ENCODE data around the gene BEND5.

The BEND5 gene

DNA sequence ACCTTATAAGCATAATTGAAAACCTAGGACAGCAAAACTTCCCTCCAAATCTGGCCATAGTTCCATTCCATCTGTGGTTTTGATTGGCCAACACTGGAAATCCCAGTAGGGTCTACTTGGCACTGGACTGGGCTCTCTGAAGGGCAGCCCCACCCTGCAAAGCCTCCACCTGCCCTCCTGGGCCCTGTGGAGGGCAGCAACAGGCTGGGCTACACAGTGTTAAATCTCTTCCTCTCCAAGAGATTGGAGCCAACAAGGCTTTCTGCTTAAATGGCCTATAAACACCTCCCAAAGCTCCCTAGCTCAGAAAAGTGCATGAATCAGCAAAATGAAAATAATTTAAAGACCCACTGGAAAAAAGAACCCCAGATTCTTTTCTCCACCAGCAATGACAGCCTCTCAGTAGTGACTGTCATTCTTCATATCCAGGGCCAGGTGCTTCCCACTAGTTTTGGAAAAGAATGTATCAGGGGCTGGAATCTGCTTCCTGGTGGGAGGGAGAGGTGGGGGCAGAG lies 58.5 kb downstream of the BEND5 start:
- DNase-seq: no peak

DNA sequence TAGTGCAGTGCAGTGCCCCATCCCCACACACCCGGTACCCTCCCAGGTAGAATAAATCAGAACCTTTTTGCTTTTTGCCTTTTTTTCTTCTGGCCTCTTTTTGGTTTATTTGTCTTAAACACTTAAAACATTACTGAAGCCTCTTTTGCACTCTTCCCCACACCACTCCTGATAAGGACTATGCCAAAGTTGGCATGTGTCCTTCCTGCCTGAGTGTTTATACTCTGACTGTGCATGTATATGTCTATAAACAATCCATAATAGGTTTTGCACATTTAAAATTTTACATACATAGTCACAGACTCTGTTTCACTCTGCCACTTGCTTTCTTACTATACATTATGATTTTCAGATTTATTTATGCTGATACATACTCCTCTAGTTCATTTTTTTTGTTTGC lies 59.6 kb downstream of the BEND5 start:
- no peak for DNase-seq

DNA sequence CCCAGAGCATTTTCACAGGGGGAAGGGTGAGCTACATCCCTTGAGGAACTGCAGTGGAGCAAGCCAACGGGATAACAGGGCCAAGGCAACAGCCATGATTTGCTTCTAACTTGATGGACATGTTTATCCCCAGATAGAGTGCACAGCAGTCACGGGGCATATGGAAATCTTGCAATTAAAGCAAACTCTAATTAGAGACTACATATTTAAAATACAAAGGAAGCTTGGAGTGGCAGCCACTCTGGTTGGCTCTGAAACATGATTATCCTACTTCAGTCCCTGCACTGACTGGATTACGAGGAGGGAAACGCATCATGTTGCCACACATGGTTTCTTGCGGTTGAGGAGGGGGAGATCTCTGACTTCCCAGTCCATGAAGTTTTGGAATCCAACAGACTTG lies 60.8 kb downstream of the BEND5 start:
- no peak for DNase-seq

DNA sequence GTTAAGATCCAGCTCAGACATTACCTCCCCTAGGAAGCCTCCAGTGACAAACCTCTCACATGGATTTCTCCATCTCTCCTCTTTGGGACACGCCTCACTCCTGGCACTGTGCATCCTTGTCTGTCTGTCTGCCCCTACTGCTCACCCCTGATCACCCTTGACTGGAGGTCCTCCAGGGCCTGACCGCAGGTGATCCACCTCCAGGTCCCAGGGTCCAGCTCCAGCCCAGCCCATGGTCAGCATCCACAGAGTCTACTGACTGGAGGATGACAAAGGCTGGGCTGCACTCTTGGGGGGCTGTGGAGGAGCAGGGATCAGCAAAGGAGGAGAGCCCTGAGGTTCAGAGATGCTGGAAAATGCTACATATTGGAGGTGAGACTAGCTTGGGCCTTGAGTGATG lies 65.8 kb downstream of the BEND5 start:
- DNase-seq: no peak

DNA sequence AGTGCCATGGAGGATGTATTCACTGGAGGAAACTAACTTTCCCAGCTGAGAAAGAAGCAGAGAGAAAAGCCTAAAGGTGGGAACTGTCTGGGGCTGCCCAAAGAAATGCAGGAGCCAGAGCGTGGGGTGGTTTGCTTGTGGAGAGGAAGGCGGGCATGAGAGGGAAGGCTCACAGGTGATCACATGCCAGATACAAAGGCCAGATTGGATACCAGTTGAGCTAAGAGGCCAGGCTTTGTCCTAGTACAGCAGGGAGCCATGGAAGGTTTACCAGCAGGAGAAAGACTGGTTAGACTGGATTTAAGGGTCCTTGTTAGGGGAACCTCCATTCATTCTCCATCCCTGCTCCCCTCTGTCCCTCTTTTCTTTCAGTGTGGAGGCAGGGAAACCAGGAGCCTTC lies 66.4 kb downstream of the BEND5 start:
- DNase-seq: no peak

DNA sequence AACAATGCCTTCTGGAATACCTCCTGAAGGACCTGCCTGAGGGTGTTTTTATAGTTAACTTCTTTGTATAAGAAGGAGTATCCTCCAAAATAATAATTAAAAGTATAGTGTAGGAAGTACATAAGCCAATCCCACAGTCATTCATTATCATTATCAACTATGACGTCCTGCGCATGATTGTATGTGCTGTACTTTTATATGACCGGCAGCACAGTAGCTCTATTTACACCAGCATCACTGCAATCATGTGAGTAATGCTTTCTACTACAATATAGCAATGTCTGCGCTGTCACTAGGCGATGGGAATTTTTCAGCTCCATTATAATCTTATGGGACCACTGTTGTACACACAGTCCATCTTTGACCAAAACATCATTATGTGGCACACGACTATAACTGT lies 72.0 kb downstream of the BEND5 start:
- no peak for DNase-seq

DNA sequence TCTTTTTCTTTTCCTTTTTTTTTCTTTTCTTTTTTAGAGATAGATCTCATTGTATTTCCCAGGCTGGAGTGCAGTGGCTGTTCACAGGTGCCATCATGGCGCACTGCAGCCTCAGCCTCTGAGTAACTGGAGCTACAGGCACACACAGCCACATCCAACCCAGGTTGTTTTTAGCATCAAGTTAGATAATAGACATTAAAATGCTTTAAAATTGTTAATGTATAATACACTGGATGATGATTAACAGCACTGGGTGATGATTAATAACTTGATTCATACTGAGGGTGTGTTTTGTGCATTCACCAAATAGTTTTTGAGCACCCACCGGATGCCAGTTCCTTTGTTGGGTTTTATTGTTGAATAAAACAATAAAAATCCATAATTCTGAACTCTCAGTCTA lies 75.2 kb downstream of the BEND5 start:
- DNase-seq: no peak

DNA sequence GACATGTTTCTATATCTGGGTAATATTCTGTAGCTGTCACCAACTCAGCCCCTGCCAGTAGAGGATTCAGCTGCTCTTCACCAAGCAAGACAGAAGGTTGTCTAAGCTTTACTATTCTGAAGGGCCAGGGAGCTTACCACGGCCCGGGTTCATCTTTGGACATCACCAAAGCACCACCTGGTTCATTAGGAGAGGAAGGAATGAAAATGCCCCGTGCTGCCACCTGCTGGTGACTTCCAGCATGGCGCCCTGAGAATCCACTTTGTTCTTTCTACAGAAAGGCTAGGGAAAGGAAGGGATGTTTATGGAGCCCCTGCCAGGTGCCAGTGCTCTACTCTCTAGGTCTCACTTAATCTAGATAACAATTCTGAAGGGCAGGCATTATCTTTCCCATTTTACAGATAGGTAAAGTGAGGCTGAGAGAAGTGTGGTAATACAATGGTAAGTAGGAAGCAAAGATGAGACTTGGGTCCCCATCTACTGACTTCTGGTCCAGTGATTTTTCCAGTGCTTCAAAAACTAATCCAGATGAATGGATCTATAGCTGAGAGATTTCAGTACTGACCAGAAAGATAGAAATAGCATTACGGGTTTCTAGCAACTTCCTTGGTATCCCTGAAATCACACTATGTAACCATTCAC lies 79.5 kb downstream of the BEND5 start:
- peak; percentile 46 for DNase-seq

DNA sequence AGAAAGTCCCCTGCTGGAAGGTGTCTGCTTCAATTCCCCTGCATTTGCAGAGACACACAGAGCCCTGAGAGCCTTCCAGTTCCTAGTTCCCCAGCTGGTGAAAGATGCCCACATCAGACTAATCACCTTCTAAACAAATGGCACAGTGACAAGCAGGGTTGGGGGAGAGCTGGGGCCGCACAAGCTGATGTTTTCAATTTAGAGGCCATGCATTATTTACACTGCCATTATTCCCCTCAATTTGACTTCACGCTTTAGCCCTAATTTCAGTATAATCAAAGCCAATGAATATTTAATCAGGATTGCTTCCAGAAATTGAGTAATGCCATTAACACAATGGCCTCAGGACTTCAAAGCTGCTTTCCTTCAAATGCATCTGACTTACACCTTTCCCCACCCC lies 81.5 kb downstream of the BEND5 start:
- DNase-seq: peak; percentile 60

DNA sequence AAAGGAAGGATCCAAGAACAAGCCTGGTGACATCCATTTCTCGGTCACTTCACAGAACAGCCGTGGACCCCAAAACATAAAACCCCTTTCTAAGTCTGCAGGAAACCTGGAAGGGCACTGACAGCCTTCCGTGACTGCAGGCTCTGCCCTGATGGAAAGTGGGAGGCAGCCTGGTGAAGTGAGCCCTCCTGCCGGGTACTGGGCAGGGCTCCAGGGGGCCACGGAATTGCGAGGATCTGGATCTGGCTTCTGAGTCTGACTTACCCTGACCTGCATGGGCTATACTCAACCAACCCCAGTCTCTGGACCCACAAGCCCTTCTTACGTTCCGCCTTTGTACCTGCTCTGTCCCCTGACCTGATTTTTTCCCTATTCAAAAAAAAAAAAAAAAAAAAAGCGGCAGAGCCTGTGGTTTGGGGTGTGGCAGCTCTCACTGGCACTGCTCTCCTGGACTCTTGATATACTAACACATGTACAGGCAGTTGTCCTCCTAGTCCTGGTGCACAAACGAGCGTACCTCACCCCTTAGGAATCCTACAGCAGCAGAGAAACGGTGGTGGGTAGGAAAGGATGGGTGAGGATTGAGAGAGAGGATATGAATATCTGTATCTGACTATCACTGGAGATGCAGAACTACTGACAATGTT lies 82.9 kb downstream of the BEND5 start:
- DNase-seq: peak; percentile 56

DNA sequence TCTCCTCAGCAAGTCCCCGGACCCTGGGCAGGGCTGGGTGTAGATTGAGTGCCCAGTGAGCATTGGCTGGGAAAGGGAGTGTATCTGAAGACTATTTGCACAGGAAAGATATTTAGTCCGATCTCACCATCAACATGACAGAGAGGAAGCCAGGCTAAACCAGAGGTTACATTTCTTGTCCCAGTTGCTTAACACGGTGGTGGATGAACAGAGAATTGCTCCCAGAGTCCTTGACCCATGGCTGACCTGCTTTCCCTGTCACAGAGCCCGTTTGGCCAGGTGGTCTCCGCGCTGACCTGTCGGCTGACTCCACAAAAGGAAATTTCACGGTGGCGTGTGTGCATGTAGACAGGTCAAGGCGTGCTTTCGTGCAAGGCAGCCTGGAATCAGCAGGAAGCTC lies 83.5 kb downstream of the BEND5 start:
- DNase-seq: peak; percentile 50

DNA sequence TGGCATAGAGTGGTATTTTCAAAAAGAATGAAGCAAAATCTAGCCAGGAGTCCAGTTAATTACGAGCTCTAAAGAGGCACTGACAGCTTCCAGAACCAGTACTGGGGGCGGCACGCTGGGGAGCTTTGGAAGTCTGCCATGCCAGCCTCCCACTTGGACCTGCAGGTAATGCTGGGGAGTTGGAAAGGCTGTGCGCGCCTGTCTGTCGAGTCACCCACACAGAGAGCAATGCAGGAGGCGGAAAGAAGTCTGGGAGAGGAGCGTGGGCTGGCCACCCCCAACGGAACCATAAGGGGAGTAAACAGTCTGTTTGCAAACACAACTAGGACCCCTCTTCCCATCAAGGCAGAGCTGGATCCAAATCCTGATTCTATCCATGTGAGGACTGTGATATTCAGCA lies 84.5 kb downstream of the BEND5 start:
- DNase-seq: peak; percentile 28

DNA sequence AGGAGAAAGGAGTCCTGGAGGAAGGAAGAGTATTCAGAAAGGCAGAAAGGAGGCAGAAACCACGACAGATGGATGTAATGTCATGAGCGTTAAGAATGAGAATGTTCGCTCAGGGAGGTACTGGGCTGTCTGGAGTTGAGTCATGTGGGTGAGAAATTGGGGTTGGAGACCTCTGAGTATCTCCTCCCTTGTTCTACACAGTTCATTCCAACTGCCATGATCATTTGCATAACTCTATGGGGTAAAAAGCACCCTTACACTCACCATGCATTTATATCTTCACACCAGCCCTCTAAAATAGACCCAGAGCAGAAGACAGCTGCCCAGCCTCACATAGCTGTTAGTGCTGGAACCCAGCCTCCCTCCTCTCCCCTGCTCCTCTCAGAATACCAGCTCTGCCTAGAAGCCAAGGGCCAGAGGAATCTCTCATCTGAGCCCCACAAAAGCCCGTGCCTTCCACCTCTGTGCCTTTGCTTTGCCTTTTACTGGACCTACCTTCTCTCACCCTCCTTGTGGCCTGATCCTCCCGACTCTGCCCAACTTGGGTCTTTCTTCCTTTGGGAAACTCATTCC lies 85.2 kb downstream of the BEND5 start:
- no peak for DNase-seq

DNA sequence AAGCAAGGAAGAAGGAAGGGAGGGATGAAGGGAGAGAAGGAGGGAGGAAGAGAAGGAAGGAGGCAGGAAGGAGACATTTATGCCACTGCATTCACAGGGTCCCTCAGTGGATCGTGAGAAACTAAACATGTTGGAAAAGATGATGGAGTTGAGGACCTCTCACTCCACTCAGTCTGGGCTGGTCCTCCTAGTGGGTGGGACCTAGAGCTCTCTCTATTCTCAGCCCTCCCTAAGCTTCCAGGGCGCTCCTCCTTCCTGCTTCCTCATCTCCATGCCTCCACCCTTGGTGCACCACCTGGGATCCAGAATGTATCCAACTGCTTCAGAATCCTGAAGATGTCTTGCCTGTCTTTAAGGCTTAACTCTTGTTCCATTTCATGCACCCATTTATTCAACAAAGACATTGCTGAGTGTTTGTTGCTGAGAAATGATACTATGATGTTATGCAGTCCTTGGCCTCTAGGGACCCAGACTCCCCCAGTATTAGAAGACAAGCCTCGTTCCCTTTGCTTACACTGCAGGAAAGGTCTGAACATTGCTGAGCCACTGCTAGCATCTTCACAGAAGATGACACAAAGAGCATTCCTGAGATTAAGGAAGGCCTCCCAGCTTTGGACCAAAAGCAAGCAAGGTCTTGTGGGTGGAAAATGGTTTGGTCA lies 88.5 kb downstream of the BEND5 start:
- no peak for DNase-seq

DNA sequence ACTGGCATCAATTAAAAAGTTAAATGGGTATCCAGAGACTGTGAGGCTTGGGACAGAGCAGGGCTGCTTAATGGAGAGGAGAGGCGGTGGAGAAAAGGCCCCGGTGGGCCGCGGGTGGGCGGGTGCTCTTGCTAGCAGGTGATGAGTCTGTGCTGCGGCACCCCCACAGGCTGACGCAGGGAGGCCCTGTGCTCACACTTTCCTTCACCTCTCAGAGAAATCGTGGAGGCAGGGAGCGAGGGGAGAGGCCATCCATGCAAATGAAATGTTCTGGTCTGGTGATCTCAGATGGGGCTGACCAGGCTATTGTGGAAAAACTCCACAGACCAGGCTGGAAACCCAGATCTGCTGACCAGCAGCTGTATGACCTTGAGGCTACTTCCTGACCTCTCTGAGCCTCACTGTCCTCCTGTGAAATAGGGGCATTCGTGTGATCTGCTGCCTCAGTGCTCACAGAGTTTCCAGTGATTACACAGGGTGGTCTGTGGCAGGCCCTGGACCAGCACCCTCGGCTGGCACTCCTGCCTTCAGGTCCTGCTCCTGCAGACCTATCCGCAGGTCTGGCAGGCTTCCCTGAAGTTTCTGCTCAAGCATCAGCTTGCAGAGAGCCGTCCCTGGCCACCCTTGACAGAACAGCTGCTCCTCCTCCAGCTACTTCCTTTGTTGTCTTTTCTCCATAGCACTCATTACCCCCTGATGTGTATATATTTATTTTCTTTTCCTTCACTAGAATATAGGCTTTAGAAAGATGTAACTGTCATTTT lies 89.2 kb downstream of the BEND5 start:
- no peak for DNase-seq

DNA sequence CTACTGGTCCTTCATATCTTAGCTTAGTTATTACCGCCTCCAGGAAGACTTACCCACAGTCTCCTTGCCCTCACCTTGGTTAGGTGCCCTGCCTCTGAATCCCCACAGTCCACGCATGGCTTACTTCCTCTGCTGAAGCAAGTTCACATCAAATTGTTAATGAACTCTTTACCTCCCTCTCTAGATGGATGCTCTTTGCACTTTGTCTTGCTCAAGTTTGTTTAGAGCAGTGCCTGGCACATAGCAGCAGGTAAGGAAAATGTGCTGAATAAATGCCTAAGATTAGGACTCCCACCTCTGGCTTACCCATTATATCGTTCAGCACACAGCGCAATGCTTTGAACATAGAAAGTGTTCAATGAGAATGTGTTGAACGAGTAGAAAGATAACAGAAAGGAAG lies 90.5 kb downstream of the BEND5 start:
- no peak for DNase-seq

DNA sequence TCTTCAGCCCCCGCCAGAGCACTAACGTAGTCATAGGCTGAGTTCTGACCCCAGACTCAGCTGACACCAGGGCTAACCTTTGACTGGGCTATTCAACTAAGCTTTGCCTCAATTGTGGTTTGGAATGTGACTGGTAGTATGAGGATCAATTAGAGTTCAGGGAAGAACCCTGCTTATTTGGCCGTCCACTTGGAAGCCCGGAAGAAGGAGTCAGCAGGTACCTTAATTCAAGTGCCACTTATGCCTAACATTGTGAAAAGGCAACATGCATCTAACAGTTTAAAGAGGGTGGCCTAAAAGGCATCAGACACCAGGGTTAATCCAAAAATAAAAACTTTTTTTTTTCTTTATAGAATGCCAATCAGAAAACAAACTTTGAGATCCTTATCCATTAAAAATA lies 92.3 kb downstream of the BEND5 start:
- no peak for DNase-seq

DNA sequence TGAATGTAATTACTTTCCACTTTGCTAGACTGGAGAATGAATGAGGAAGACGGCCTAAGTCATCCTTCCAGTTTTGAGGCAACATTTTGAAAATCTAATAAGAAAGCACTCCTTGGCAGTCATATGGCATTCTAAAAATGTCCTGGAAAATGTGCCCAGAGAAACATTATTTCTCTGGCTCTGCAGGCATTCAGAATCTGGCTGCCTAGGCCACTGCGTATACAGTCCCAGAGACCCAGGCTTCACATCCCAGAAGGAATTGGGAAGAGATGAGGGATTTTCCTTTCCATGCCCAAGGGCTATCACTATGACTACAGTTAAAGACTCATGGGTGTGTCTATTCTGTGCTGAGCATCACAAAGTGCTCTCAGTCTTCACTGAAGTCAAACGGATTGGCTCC lies 92.9 kb downstream of the BEND5 start:
- DNase-seq: no peak

DNA sequence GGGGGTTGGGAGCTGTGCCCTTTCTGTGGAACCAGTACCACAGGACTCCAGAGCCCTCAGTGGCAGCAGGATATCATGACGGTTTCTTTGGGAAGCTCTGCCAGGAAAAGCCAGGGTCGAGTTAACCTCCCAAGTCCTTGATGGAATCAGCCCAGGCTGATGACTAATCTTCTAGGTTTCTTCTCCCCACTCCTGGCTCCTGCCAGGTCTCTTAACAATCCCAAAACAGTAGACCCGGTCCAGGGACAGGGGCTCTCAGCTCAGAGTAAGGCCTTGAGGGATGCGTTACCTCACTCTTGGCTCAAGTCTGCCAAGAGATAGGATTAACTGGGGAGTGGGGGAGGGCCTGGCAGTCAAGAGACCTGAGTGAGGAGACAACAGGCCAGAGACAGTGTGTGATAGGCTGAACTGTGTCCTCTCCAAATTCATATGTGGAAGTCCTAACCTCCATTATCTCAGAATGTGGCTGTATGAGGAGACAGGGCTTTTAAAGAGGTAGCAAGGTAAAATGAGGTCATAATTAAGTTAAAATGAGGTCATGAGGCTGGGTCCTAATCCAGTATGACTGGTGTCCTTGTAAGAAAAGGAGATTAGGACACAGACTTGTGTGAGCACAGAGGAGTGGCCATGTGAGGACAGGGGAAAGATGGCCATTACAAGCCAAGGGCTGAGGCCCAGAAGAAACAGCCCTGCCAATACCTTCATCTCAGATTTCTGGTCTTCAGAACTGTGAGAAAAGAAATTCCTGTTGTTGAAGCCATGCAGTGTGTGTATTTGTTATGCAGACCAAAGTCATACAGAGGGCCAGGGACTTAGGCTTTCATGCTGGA lies 95.0 kb downstream of the BEND5 start:
- no peak for DNase-seq

DNA sequence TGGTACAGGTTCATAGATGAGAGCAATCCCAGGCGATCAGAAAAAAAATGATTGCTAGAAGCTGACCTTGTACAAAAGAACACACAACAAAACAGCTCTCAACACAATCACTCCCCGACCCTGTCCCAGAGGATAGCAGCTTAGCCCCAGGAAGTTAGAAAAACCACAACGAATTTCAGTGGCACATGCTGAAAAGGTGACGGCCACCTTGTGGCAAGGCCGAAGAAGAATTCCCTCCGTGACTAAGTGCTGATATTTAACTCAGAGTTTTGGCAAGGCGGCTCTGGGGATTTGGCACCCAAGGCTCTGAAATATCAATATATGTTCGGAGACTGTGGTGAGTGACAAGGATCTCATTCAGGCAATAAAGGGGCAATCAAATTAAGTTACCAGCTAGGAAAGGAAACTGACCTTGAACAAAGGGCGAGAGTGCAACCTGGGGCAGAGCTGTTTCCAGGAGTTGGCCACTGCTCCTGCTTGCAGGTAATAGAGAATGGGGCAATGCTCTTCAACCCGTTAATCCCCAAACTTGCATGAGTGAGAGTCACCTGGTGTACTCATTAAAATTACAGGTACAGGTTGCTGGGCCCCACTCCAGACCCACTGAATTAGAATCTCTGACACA lies 96.2 kb downstream of the BEND5 start:
- peak; percentile 33 for DNase-seq

DNA sequence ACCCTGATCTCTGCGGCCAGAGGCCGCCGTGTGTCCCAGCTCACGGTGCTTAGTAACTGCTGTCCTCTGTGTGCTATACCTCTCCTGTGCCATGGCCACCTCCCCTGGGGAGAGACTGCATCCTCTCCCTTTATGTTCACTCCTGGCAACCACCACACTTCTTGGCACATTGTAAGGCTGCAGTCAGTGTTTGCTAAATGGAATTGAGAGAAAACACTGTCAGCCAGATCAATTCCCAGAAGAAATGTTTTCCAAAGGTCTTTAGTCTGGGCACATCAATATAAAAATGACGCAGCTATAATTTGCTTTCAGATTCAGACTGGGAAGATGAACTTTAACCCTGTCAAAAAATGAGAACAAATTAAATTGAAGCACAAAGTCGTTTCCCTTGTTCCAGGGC lies 96.8 kb downstream of the BEND5 start:
- DNase-seq: peak; percentile 76
